H1 (cell line): ENCODE data around the gene SEMA7A. TPM values are rescaled to one million over a fixed set of nuclear protein-coding genes. Genes with fewer than 3 reads are reported as not detected.

Source experiments
- CTCF ChIA-PET: fragments of 300-600 bp; sonication (Branson Sonifier 250); formaldehyde crosslinking; loops from one replicate; lab custom pipeline; 2021; ENCODE audit not compliant: partially characterized antibody; lab: Charles Lee
- POLR2A ChIA-PET: fragments of 300-600 bp; sonication (Branson Sonifier 250); formaldehyde crosslinking; loops from one replicate; lab custom pipeline; 2021; ENCODE audit warnings: inconsistent platforms; ENCODE audit not compliant: partially characterized antibody; lab: Charles Lee
- DNase-seq, 2 experiments: peaks; one replicate each; pipeline versions ENCODE4 v3.0.0 to v3.0.0-alpha.2; 2010 to 2022; ENCODE audit warnings: low spot score in 2 of 2, low read depth in 1 of 2, mixed read lengths in 1 of 2
- FAIRE-seq: peaks from 2 replicates; lab custom pipeline; 2011; peaks lifted over from hg19 to GRCh38; lab: Jason Lieb, UNC
- H2AFZ ChIP-seq: 2 replicates; pipeline ENCODE4 v1.8.1; 2012; ENCODE audit warnings: low read length, inconsistent platforms
- H2AK5ac ChIP-seq: 2 replicates; pipeline ENCODE4 v1.6.1; 2013; ENCODE audit warnings: low read depth, low read length
- H2BK120ac ChIP-seq: replicated peaks from 2 replicates; pipeline ENCODE3; 2013; ENCODE audit warnings: low read depth, low read length, inconsistent platforms
- H2BK12ac ChIP-seq: 2 replicates; pipeline ENCODE4 v1.6.1; 2013; ENCODE audit warnings: low read depth, low read length
- H2BK15ac ChIP-seq: 2 replicates; pipeline ENCODE4 v1.6.1; 2013; ENCODE audit warnings: low read length
- H2BK20ac ChIP-seq: 2 replicates; pipeline ENCODE4 v1.6.1; 2013; ENCODE audit warnings: low read length
- H2BK5ac ChIP-seq: 2 replicates; pipeline ENCODE4 v1.6.1; 2013; ENCODE audit warnings: low read depth, low read length
- H3K14ac ChIP-seq: 2 replicates; pipeline ENCODE4 v1.6.1; 2013; ENCODE audit warnings: inconsistent platforms; ENCODE audit not compliant: insufficient read length
- H3K18ac ChIP-seq: 2 replicates; pipeline ENCODE4 v1.6.1; 2013; ENCODE audit warnings: low read length; ENCODE audit errors: extremely low read depth
- H3K23ac ChIP-seq: 2 replicates; pipeline ENCODE4 v1.6.1; 2013; ENCODE audit warnings: inconsistent platforms; ENCODE audit not compliant: insufficient read length
- H3K23me2 ChIP-seq: 2 replicates; pipeline ENCODE4 v1.6.1; 2013; ENCODE audit warnings: low read depth, low read length
- H3K27ac ChIP-seq: 2 replicates; pipeline ENCODE4 v1.6.1; 2011; ENCODE audit warnings: low read depth, low read length, inconsistent platforms
- H3K27me3 ChIP-seq, 4 experiments: replicated peaks in 1 of 4; 1 replicate in 1 of 4; 2 replicates in 3 of 4; pipeline versions ENCODE4 v1.6.1 to v1.8.1; 2011 to 2013; ENCODE audit warnings: low read length in 3 of 4, mild to moderate bottlenecking in 3 of 4, inconsistent platforms in 2 of 4, mixed read lengths in 2 of 4, moderate library complexity in 1 of 4; ENCODE audit not compliant: control insufficient read depth in 3 of 4, insufficient read depth in 3 of 4; ENCODE audit errors: extremely low read depth in 1 of 4
- H3K36me3 ChIP-seq, 4 experiments: 2 replicates each; pipeline versions ENCODE4 v1.6.1 to v1.8.1; 2011 to 2013; ENCODE audit warnings: mild to moderate bottlenecking in 4 of 4, low read length in 3 of 4, moderate library complexity in 2 of 4, control low read depth in 1 of 4, inconsistent platforms in 1 of 4; ENCODE audit not compliant: insufficient read depth in 4 of 4, control insufficient read depth in 2 of 4
- H3K4ac ChIP-seq: replicated peaks from 2 replicates; pipeline ENCODE3; 2013; ENCODE audit warnings: low read length, low read depth, mixed read lengths, inconsistent platforms; ENCODE audit not compliant: insufficient read length
- H3K4me1 ChIP-seq, 4 experiments: replicated peaks in 1 of 4; 1 replicate in 1 of 4; 2 replicates in 3 of 4; pipeline versions ENCODE4 v1.6.1 to v1.8.1; 2011 to 2013; ENCODE audit warnings: low read length in 3 of 4, inconsistent platforms in 2 of 4, mixed read lengths in 1 of 4; ENCODE audit not compliant: insufficient read depth in 4 of 4, control insufficient read depth in 3 of 4
- H3K4me2 ChIP-seq, 2 experiments: 2 replicates each; pipeline versions ENCODE4 v1.6.1 to v1.8.1; 2011 to 2013; ENCODE audit warnings: low read depth in 2 of 2, low read length in 2 of 2, control low read depth in 1 of 2, inconsistent platforms in 1 of 2, mild to moderate bottlenecking in 1 of 2; ENCODE audit not compliant: insufficient read depth in 1 of 2
- H3K4me3 ChIP-seq, 4 experiments: fragments of 200-600, 300-600 bp in 1 of 4; sonication (generic), shearing (Covaris generic), sonication (Bioruptor Twin) in 1 of 4; 2 replicates each; pipeline versions ENCODE4 v1.5.1 to v1.8.1; 2011 to 2016; ENCODE audit warnings: low read length in 4 of 4, low read depth in 3 of 4, control low read depth in 2 of 4, inconsistent platforms in 2 of 4, mild to moderate bottlenecking in 2 of 4, mixed read lengths in 1 of 4, moderate library complexity in 1 of 4; ENCODE audit not compliant: insufficient read depth in 2 of 4; ENCODE audit errors: extremely low read depth in 1 of 4
- H3K56ac ChIP-seq: replicated peaks from 2 replicates; pipeline ENCODE3; 2013; ENCODE audit warnings: low read depth, mild to moderate bottlenecking, mixed read lengths, low read length, inconsistent platforms; ENCODE audit not compliant: insufficient read length
- H3K79me1 ChIP-seq: 2 replicates; pipeline ENCODE4 v1.6.1; 2013; ENCODE audit warnings: low read depth, low read length, control low read depth
- H3K79me2 ChIP-seq, 2 experiments: 2 replicates each; pipeline versions ENCODE4 v1.6.1 to v1.8.1; 2012 to 2013; ENCODE audit warnings: low read length in 2 of 2, mild to moderate bottlenecking in 2 of 2, inconsistent platforms in 1 of 2; ENCODE audit not compliant: insufficient read depth in 2 of 2, control insufficient read depth in 1 of 2
- H3K9ac ChIP-seq, 4 experiments: replicated peaks in 1 of 4; 1 replicate in 1 of 4; 2 replicates in 3 of 4; pipeline versions ENCODE4 v1.6.1 to v1.8.1; 2011 to 2013; ENCODE audit warnings: low read depth in 3 of 4, low read length in 3 of 4, control low read depth in 2 of 4, mild to moderate bottlenecking in 2 of 4, moderate library complexity in 2 of 4, inconsistent platforms in 1 of 4; ENCODE audit errors: extremely low read depth in 1 of 4
- H3K9me3 ChIP-seq, 2 experiments: 2 replicates each; pipeline versions ENCODE4 v1.6.1 to v1.8.1; 2012 to 2013; ENCODE audit warnings: mild to moderate bottlenecking in 2 of 2, moderate library complexity in 2 of 2, control low read depth in 1 of 2, inconsistent platforms in 1 of 2, low read depth in 1 of 2, low read length in 1 of 2, mixed read lengths in 1 of 2; ENCODE audit not compliant: insufficient read depth in 2 of 2
- H4K20me1 ChIP-seq, 2 experiments: replicated peaks in 1 of 2; 2 replicates each; pipeline versions ENCODE3 to v1.8.1; 2011 to 2013; ENCODE audit warnings: inconsistent platforms in 2 of 2, low read length in 2 of 2, mild to moderate bottlenecking in 1 of 2; ENCODE audit not compliant: insufficient read depth in 2 of 2, control insufficient read depth in 1 of 2
- H4K5ac ChIP-seq: 2 replicates; pipeline ENCODE4 v1.6.1; 2013; ENCODE audit warnings: low read length, low read depth, mixed read lengths, inconsistent platforms; ENCODE audit not compliant: insufficient read length
- H4K8ac ChIP-seq: 2 replicates; pipeline ENCODE4 v1.8.0; 2013; ENCODE audit warnings: mild to moderate bottlenecking, moderate library complexity, low read length, inconsistent platforms; ENCODE audit not compliant: insufficient read depth; ENCODE audit errors: extremely low read depth
- H4K91ac ChIP-seq: replicated peaks from 2 replicates; pipeline ENCODE3; 2013; ENCODE audit warnings: low read length, mixed read lengths, inconsistent platforms; ENCODE audit not compliant: insufficient read length
- ASH2L ChIP-seq: fragments of 200-600, 300-600 bp; sonication (generic); IDR thresholded peaks from one replicate; pipeline ENCODE4 v1.7.1; 2017; ENCODE audit warnings: low read length
- BACH1 ChIP-seq: IDR thresholded peaks from 2 replicates; pipeline ENCODE4 v1.6.1; 2012; ENCODE audit warnings: low read length, improper control_type of control experiment
- CHD1 ChIP-seq: IDR thresholded peaks from 2 replicates; pipeline ENCODE4 v1.6.1; 2012; ENCODE audit warnings: low read depth, low read length, improper control_type of control experiment
- JUN ChIP-seq: IDR thresholded peaks from 2 replicates; pipeline ENCODE4 v1.6.1; 2011; ENCODE audit warnings: low read depth, mild to moderate bottlenecking, improper control_type of control experiment, low read length
- KDM1A ChIP-seq: fragments of 200-600, 300-600 bp; sonication (generic); IDR thresholded peaks from 2 replicates; pipeline ENCODE4 v1.7.1; 2016; ENCODE audit warnings: mild to moderate bottlenecking, low read length, borderline replicate concordance
- MAFK ChIP-seq: IDR thresholded peaks from 2 replicates; pipeline ENCODE4 v1.6.1; 2012; ENCODE audit warnings: low read depth, mild to moderate bottlenecking, improper control_type of control experiment, low read length
- SIRT6 ChIP-seq: IDR thresholded peaks from one replicate; pipeline ENCODE4 v1.7.1; 2012; ENCODE audit warnings: low read length, inconsistent platforms
- SIX5 ChIP-seq: IDR thresholded peaks from 2 replicates; pipeline ENCODE4 v1.6.1; 2011; ENCODE audit warnings: mild to moderate bottlenecking, low read depth, low read length
- SP1 ChIP-seq: IDR thresholded peaks from 2 replicates; pipeline ENCODE4 v1.6.1; 2011; ENCODE audit warnings: low read depth, low read length
- TAF1 ChIP-seq: IDR thresholded peaks from 2 replicates; pipeline ENCODE4 v1.6.1; 2011; ENCODE audit warnings: mild to moderate bottlenecking, low read depth, low read length
- TEAD4 ChIP-seq: IDR thresholded peaks from 2 replicates; pipeline ENCODE4 v1.6.1; 2012; ENCODE audit warnings: low read depth, low read length, inconsistent platforms, mixed read lengths
- YY1 ChIP-seq: IDR thresholded peaks from 2 replicates; pipeline ENCODE4 v1.6.1; 2011; ENCODE audit warnings: low read depth, mild to moderate bottlenecking, low read length
- WGBS, 2 experiments: shearing (Covaris generic) in 1 of 2; methylation state at CpG; one replicate each; pipeline versions ENCODE4 v1.1.6 to v1.1.7; 2013 to 2015; ENCODE audit warnings: low lambda C conversion rate in 2 of 2, mixed read lengths in 2 of 2, inconsistent platforms in 1 of 2, low coverage in 1 of 2, missing lambda C conversion rate in 1 of 2; ENCODE audit not compliant: insufficient replicate concordance in 2 of 2, insufficient coverage in 1 of 2, insufficient read length in 1 of 2; ENCODE audit errors: extremely low coverage in 1 of 2, missing lambda C conversion rate in 1 of 2; 5-methylcytosine and 5-hydroxymethylcytosine counted together
- polyA plus RNA-seq, 7 experiments: library from polyadenylated mRNA; depleted of rRNA in 3 of 7; stranded (reverse) in 5 of 7; unstranded in 2 of 7; fragments of >200 nt in 5 of 7; fragments of 200-250 nt in 2 of 7; gene quantifications; 1 replicate in 5 of 7; 2 replicates in 1 of 7; 4 replicates in 1 of 7; pipeline versions ENCODE4 v1.2.1 to v1.2.3, GENCODE V29; 2011 to 2013; ENCODE audit warnings: missing spikeins in 2 of 7, mixed read lengths in 2 of 7
- total RNA-seq: library from RNA; stranded (reverse); fragmentation: NEBNext Ultra II Directional; extraction: Animal tissue kit (Norgen Biotek cat#: 25700); gene quantifications from 2 replicates; pipeline ENCODE4 v1.2.1, GENCODE V29; 2021

SEMA7A gene
- total and polyA plus RNA-seq, 2 of the 8 experiments (the other 6 are each of a cell fraction or from before 2014, with no cell fraction given), result 10.7 to 15.0 TPM

- H2BK15ac ChIP-seq, result no peak overlapping the region
- no peaks in the 10 kb centered on the region for H3K79me1 ChIP-seq
- peaks cover 9% of the 10 kb centered on the region; the same call in 1 of the 2 replicates for H3K23me2 ChIP-seq
- no peaks in the 10 kb centered on the region for H3K36me3 ChIP-seq
- FAIRE-seq (no peak), DNase-seq (no peak)
- no peak overlapping the region for H2BK5ac ChIP-seq
- H2BK12ac ChIP-seq, result no peak overlapping the region
- H3K9ac ChIP-seq, result no peak overlapping the region
- H4K8ac ChIP-seq, result no peak overlapping the region
- H3K4ac ChIP-seq, result no peak overlapping the region
- H2BK20ac ChIP-seq, result no peak overlapping the region
- no peak overlapping the region for H4K91ac ChIP-seq
- H3K56ac ChIP-seq, result no peak overlapping the region
- 91% methylated on average over 5 of the region's 5 CpGs; no CpG with 5 or more reads in 1 of the 2 experiments for WGBS, 2 experiments
- H3K4me2 ChIP-seq, result no peak overlapping the region
- no peaks in the 10 kb centered on the region for H3K79me2 ChIP-seq
- ChIA-PET POLR2A (interaction anchor here (1.7 kb wide), 1 partner anchor 91 kb away, joined by 5 read pairs; the partner anchor contains the start of gene UBL7), CTCF (interaction anchor here (1.0 to 36.8 kb wide), 4 partner anchors 9 to 317 kb away, joined by 3 to 1311 read pairs (median 34); partner anchors contain the start of gene SEMA7A)
- H2BK120ac ChIP-seq, result no peak overlapping the region
- H3K4me1 ChIP-seq, result peaks cover 6 to 13% (median 8%) of the 10 kb centered on the region in 4 experiments
- H3K4me3 ChIP-seq, result no peak overlapping the region
- H2AK5ac ChIP-seq, result no peak overlapping the region
- no peak overlapping the region for H3K18ac ChIP-seq
- H3K23ac ChIP-seq, result no peak overlapping the region
- no peak overlapping the region for H4K5ac ChIP-seq
- no peak for TF ChIP-seq TAF1
- no peak for TF ChIP-seq YY1
- no peak for TF ChIP-seq CHD1
- no peak for TF ChIP-seq KDM1A
- no peak for TF ChIP-seq ASH2L
- no peak for TF ChIP-seq JUN
- no peak for TF ChIP-seq BACH1
- no peak for TF ChIP-seq MAFK
- no peak for TF ChIP-seq SP1
- no peak for TF ChIP-seq SIX5
- TF ChIP-seq SIRT6, result no peak
- TF ChIP-seq TEAD4, result no peak
- no peak overlapping the region for H2AFZ ChIP-seq
- H3K27ac ChIP-seq, result no peak overlapping the region
- H3K27me3 ChIP-seq, result peaks cover 0 to 13% (median 4%) of the 10 kb centered on the region in 4 experiments; a peak in 5 of 7 replicates
- H3K14ac ChIP-seq, result no peak overlapping the region
- no peaks in the 10 kb centered on the region for H3K9me3 ChIP-seq
- H4K20me1 ChIP-seq, result no peaks in the 10 kb centered on the region
Measured at GRCh38 chr15:74370471-74370870, 63.3 kb downstream of the SEMA7A start.
